ENCODE measurements around the gene PTPRM. TPM values are rescaled to one million over a fixed set of nuclear protein-coding genes. Genes with fewer than 3 reads are reported as not detected.

The PTPRM gene
- total and polyA plus RNA-seq, 2 of the 8 experiments (the other 6 are each of a cell fraction or from before 2014, with no cell fraction given), result 4.1 to 7.0 TPM

DNA sequence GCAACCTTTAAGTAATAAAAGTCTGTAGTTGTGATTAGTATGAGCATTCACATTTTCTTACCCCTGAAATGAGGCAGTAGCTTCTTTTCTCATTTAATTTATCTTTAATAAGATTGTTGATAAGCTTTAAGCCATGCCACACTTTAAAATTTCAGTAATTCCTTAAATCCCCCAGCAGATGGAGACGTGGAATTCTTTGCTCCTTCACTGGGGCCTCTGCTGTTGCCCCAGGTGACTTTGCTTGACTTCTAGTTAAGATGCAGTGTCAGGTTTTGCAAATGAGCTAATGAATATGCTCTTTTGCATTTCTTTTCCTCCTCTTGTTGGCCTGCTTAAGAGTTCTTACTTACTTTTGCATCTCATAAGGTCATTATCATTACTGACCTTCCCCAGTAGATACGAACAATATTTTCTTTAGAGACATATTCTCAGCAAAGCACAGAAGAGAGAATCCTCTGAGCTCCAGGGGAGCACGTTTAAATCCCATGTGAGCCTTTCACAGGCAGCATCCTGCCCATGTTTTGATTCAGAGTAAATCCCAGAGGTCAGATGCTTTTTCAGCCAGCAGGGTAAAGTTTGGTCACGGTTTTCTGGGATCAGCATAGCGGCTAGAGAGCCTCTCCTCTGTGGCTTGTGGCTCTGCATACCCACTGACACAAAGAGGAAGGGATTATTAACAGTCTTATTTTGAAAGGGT, 222.9 kb downstream of the PTPRM start:
- no peaks in the 10 kb centered on the region for H4K20me1 ChIP-seq (replicated peaks in 1 of 2; ENCODE audit: control insufficient read depth in 1 of 2, insufficient read depth in 2 of 2, low read length in 2 of 2)
- H4K91ac ChIP-seq (replicated peaks; ENCODE audit: insufficient read length, low read length), result no peak overlapping the region
- no peak overlapping the region for H2AK5ac ChIP-seq (ENCODE audit: low read depth, low read length)
- H3K23me2 ChIP-seq (ENCODE audit: low read depth, low read length), result no peaks in the 10 kb centered on the region; the same call in 1 of the 2 replicates
- no peak overlapping the region for H3K14ac ChIP-seq (ENCODE audit: insufficient read length)
- H4K5ac ChIP-seq (ENCODE audit: insufficient read length, low read depth, low read length), result no peak overlapping the region
- H3K9ac ChIP-seq (replicated peaks in 1 of 4; ENCODE audit: extremely low read depth in 1 of 4, low read depth in 3 of 4, low read length in 3 of 4), result no peak overlapping the region
- peaks cover 0 to 3% (median 0%) of the 10 kb centered on the region in 4 experiments; a peak in 2 of 7 replicates for H3K4me1 ChIP-seq (replicated peaks in 1 of 4; ENCODE audit: control insufficient read depth in 3 of 4, insufficient read depth in 4 of 4, low read length in 3 of 4)
- FAIRE-seq (peak; percentile 93), DNase-seq (ENCODE audit: low read depth in 1 of 2, low spot score in 2 of 2) (peak in 1 of 2 experiments; percentile 29)
- peak overlapping the region in 1 of 4 experiments; percentile 25; a peak in 1 of 8 replicates for H3K4me3 ChIP-seq (ENCODE audit: extremely low read depth in 1 of 4, insufficient read depth in 2 of 4, low read depth in 3 of 4, low read length in 4 of 4)
- no peak overlapping the region for H2AFZ ChIP-seq (ENCODE audit: low read length)
- H2BK12ac ChIP-seq (ENCODE audit: low read depth, low read length), result no peak overlapping the region
- 16% methylated on average over 5 of the region's 5 CpGs; no CpG with 5 or more reads in 1 of the 2 experiments for WGBS, 2 experiments (ENCODE audit: extremely low coverage in 1 of 2, insufficient coverage in 1 of 2, insufficient read length in 1 of 2, insufficient replicate concordance in 2 of 2, low coverage in 1 of 2, low lambda C conversion rate in 2 of 2, missing lambda C conversion rate in 1 of 2)
- no peak overlapping the region for H4K8ac ChIP-seq (ENCODE audit: extremely low read depth, insufficient read depth, low read length)
- no peak overlapping the region for H3K18ac ChIP-seq (ENCODE audit: extremely low read depth, low read length)
- H2BK20ac ChIP-seq (ENCODE audit: low read length), result no peak overlapping the region
- no peak overlapping the region for H2BK15ac ChIP-seq (ENCODE audit: low read length)
- ChIA-PET POLR2A (ENCODE audit: partially characterized antibody) (no interaction called here), CTCF (ENCODE audit: partially characterized antibody) (interaction anchor here (0.6 to 5.4 kb wide), 36 partner anchors 8 to 603 kb away, joined by 3 to 36 read pairs (median 4); no protein-coding TSS in a partner anchor)
- H3K79me1 ChIP-seq (ENCODE audit: low read depth, low read length), result no peaks in the 10 kb centered on the region
- no peak overlapping the region for H3K23ac ChIP-seq (ENCODE audit: insufficient read length)
- no peak overlapping the region for H3K56ac ChIP-seq (replicated peaks; ENCODE audit: insufficient read length, low read depth, low read length)
- H3K79me2 ChIP-seq (ENCODE audit: control insufficient read depth in 1 of 2, insufficient read depth in 2 of 2, low read length in 2 of 2), result no peaks in the 10 kb centered on the region
- H3K4ac ChIP-seq (replicated peaks; ENCODE audit: insufficient read length, low read depth, low read length), result no peak overlapping the region
- H3K9me3 ChIP-seq (ENCODE audit: insufficient read depth in 2 of 2, low read depth in 1 of 2, low read length in 1 of 2), result no peaks in the 10 kb centered on the region
- H3K36me3 ChIP-seq (ENCODE audit: control insufficient read depth in 2 of 4, insufficient read depth in 4 of 4, low read length in 3 of 4), result no peaks in the 10 kb centered on the region
- no peaks in the 10 kb centered on the region for H3K27me3 ChIP-seq (replicated peaks in 1 of 4; ENCODE audit: control insufficient read depth in 3 of 4, extremely low read depth in 1 of 4, insufficient read depth in 3 of 4, low read length in 3 of 4)
- H2BK120ac ChIP-seq (replicated peaks; ENCODE audit: low read depth, low read length), result no peak overlapping the region
- H3K4me2 ChIP-seq (ENCODE audit: insufficient read depth in 1 of 2, low read depth in 2 of 2, low read length in 2 of 2), result peak overlapping the region in 1 of 2 experiments; percentile 54; a peak in 2 of 4 replicates
- no peak overlapping the region for H2BK5ac ChIP-seq (ENCODE audit: low read depth, low read length)
- no peak overlapping the region; the same call in 1 of the 2 replicates for H3K27ac ChIP-seq (ENCODE audit: low read depth, low read length)
- TF ChIP-seq SUZ12 (IDR thresholded peaks at IDR 0.05; ENCODE audit: low read length) (no peak), KDM4A (IDR thresholded peaks at IDR 0.05; ENCODE audit: low read depth, low read length, severe bottlenecking) (no peak), MAFK (IDR thresholded peaks at IDR 0.05; ENCODE audit: low read depth, low read length) (peak; percentile 65), RAD21 (IDR thresholded peaks at IDR 0.05 in 1 of 2, conservative IDR thresholded peaks at IDR 0.05 in 1 of 2; ENCODE audit: low read depth in 2 of 2, low read length in 2 of 2) (peak; percentile 71 to 79)
- TF ChIP-seq, protein P1, sequence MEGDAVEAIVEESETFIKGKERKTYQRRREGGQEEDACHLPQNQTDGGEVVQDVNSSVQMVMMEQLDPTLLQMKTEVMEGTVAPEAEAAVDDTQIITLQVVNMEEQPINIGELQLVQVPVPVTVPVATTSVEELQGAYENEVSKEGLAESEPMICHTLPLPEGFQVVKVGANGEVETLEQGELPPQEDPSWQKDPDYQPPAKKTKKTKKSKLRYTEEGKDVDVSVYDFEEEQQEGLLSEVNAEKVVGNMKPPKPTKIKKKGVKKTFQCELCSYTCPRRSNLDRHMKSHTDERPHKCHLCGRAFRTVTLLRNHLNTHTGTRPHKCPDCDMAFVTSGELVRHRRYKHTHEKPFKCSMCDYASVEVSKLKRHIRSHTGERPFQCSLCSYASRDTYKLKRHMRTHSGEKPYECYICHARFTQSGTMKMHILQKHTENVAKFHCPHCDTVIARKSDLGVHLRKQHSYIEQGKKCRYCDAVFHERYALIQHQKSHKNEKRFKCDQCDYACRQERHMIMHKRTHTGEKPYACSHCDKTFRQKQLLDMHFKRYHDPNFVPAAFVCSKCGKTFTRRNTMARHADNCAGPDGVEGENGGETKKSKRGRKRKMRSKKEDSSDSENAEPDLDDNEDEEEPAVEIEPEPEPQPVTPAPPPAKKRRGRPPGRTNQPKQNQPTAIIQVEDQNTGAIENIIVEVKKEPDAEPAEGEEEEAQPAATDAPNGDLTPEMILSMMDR (IDR thresholded peaks at IDR 0.05; ENCODE audit: control extremely low read depth in 1 of 3, insufficient read depth in 1 of 3, low read depth in 1 of 3, low read length in 3 of 3), result peak; percentile 14 to 65 (median 49)
